Measurements from ENCODE around the gene CCK. TPM values are rescaled to one million over a fixed set of nuclear protein-coding genes. Genes with fewer than 3 reads are reported as not detected.

The CCK gene
- polyA plus RNA-seq, 3 donors: 0.25 TPM; not detected in 2

Other genes with a start within 250 kb of the CCK start
- gene TRAK1, start 174.8 kb downstream of the CCK start, polyA plus RNA-seq: 10 to 100 TPM in 2 of 3 donors, 1 to 10 TPM in 1; 6.8 to 16.7 (median 10.5) TPM
- not detected for gene LYZL4, start 144.4 kb upstream of the CCK start, polyA plus RNA-seq
- gene VIPR1, start 236.5 kb upstream of the CCK start, polyA plus RNA-seq: 10 to 100 TPM in 1 of 3 donors, 1 to 10 TPM in 2; 1.6 to 12.6 (median 6.9) TPM

Data from adipose tissue (tissue), 3 donors.